PC-9 (cell line): Measurements from ENCODE around the gene CCDC170. TPM values are rescaled to one million over a fixed set of nuclear protein-coding genes. Genes with fewer than 3 reads are reported as not detected.

Experiments
- BruUV-seq: library from RNA; stranded (reverse); fragments of 400-500 nt; replicated peaks from 2 replicates; lab custom pipeline; 2021; lab: Mats Ljungman, UMichigan
- CTCF ChIA-PET: fragments of 300-600 bp; sonication (Branson Sonifier 250); formaldehyde crosslinking; loops from one replicate; lab custom pipeline; 2022; ENCODE audit warnings: antibody characterized with exemption; lab: Charles Lee
- POLR2A ChIA-PET: fragments of 300-600 bp; sonication (Branson Sonifier 250); formaldehyde crosslinking; loops from one replicate; lab custom pipeline; 2022; ENCODE audit warnings: antibody characterized with exemption; ENCODE audit not compliant: unreplicated experiment; lab: Charles Lee
- DNase-seq, 2 experiments: peaks; one replicate each; pipeline versions ENCODE4 v3.0.0 to v3.0.0-alpha.2; 2015 to 2022; ENCODE audit warnings: mixed read lengths in 1 of 2
- H2AFZ ChIP-seq: fragments of 200-600 bp; sonication (generic); 2 replicates; pipeline ENCODE4 v1.8.1; 2017; ENCODE audit warnings: antibody characterized with exemption
- H3F3A ChIP-seq: fragments of 200-600 bp; sonication (generic); 2 replicates; pipeline ENCODE4 v1.8.1; 2017; ENCODE audit warnings: antibody characterized with exemption, mild to moderate bottlenecking, low read depth; ENCODE audit not compliant: insufficient read depth
- H3K27ac ChIP-seq: fragments of 200-600 bp; sonication (generic); 2 replicates; pipeline ENCODE4 v1.6.1; 2016; ENCODE audit warnings: mixed run types
- H3K27me3 ChIP-seq: fragments of 200-600 bp; sonication (generic); 2 replicates; pipeline ENCODE4 v1.6.1; 2016; ENCODE audit warnings: low read depth, mixed run types; ENCODE audit not compliant: insufficient read depth
- H3K36me3 ChIP-seq: fragments of 200-600 bp; sonication (generic); 2 replicates; pipeline ENCODE4 v1.6.1; 2016; ENCODE audit warnings: low read depth, mixed run types
- H3K4me1 ChIP-seq: fragments of 200-600 bp; sonication (generic); replicated peaks from 2 replicates; pipeline ENCODE4 v1.6.1; 2016; ENCODE audit warnings: mixed run types; ENCODE audit not compliant: insufficient read depth
- H3K4me2 ChIP-seq: fragments of 200-600 bp; sonication (generic); 2 replicates; pipeline ENCODE4 v1.6.1; 2017; ENCODE audit warnings: mixed run types
- H3K4me3 ChIP-seq: fragments of 200-600 bp; sonication (generic); 2 replicates; pipeline ENCODE4 v1.6.1; 2016; ENCODE audit warnings: mixed run types
- H3K79me2 ChIP-seq: fragments of 200-600 bp; sonication (generic); 2 replicates; pipeline ENCODE4 v1.6.1; 2017; ENCODE audit warnings: low read depth, mixed run types
- H3K9me2 ChIP-seq: fragments of 200-600 bp; sonication (generic); 2 replicates; pipeline ENCODE4 v1.8.1; 2017; ENCODE audit warnings: mild to moderate bottlenecking; ENCODE audit not compliant: insufficient read depth
- H3K9me3 ChIP-seq: fragments of 200-600 bp; sonication (generic); 2 replicates; pipeline ENCODE4 v1.8.1; 2016; ENCODE audit warnings: low read depth; ENCODE audit not compliant: insufficient read depth
- H4K20me1 ChIP-seq: fragments of 200-600 bp; sonication (generic); 2 replicates; pipeline ENCODE4 v1.8.1; 2017; ENCODE audit not compliant: insufficient read depth
- CTCF ChIP-seq: fragments of 200-600 bp; sonication (generic); conservative IDR thresholded peaks from 2 replicates; pipeline ENCODE4 v1.6.1; 2017; ENCODE audit warnings: mixed run types, antibody characterized with exemption, mild to moderate bottlenecking, moderate library complexity
- EZH2 ChIP-seq: fragments of 200-600 bp; sonication (generic); IDR thresholded peaks from 2 replicates; pipeline ENCODE4 v1.8.0; 2017; ENCODE audit warnings: antibody characterized with exemption, low read depth
- intact Hi-C: fragments of 100-400 bp; cut with micrococcal nuclease; formaldehyde crosslinking; loops from one replicate; pipeline ENCODE4 v1.10.0; 2022; ENCODE audit not compliant: unreplicated experiment
- total RNA-seq: library from RNA; stranded (reverse); gene quantifications from 2 replicates; pipeline ENCODE4 v1.2.3, GENCODE V29; 2021

The CCDC170 gene
- total RNA-seq, 1 experiment from 2014 or later: 1.6 TPM

- Histone ChIP-seq H3K27me3 (no peaks in the 10 kb centered on the region), H3K27ac (no peak overlapping the region), H3K4me1 (0 out of 2 replicates have a peak, but pooled peaks cover 3% of the 10 kb centered on the region), H3K9me2 (no peaks in the 10 kb centered on the region), H2AFZ (no peak overlapping the region), H3K9me3 (peaks cover 8% of the 10 kb centered on the region; the same call in 1 of the 2 replicates), H3F3A (no peaks in the 10 kb centered on the region), H4K20me1 (no peaks in the 10 kb centered on the region), H3K36me3 (no peaks in the 10 kb centered on the region), H3K4me2 (no peak overlapping the region), H3K79me2 (no peaks in the 10 kb centered on the region), H3K4me3 (no peak overlapping the region)
- intact Hi-C loops: no loop called here
- BruUV-seq: no TSS peak
- ChIA-PET POLR2A (no interaction called here), CTCF (no interaction called here)
- DNase-seq: no peak
- no peak for TF ChIP-seq EZH2
- no peak for TF ChIP-seq CTCF
These were observed 165.4 kb downstream of the CCDC170 start for GRCh38 chr6:151659212-151659611.

GRCh38 chr6:151661509-151661908 lies 167.7 kb downstream of the CCDC170 start:
- TF ChIP-seq CTCF (no peak), EZH2 (no peak)
- H3K27ac ChIP-seq: no peak overlapping the region
- ChIA-PET CTCF (no interaction called here), POLR2A (no interaction called here)
- no peaks in the 10 kb centered on the region for H3K27me3 ChIP-seq
- no peak for DNase-seq
- no peaks in the 10 kb centered on the region for H3F3A ChIP-seq
- 0 out of 2 replicates have a peak, but pooled peaks cover 3% of the 10 kb centered on the region for H3K4me1 ChIP-seq
- H3K9me3 ChIP-seq: peaks cover 4% of the 10 kb centered on the region; the same call in 1 of the 2 replicates
- intact Hi-C loops: no loop called here
- no peak overlapping the region for H2AFZ ChIP-seq
- no peaks in the 10 kb centered on the region for H3K36me3 ChIP-seq
- no peaks in the 10 kb centered on the region for H3K79me2 ChIP-seq
- H3K9me2 ChIP-seq: no peaks in the 10 kb centered on the region
- H4K20me1 ChIP-seq: no peaks in the 10 kb centered on the region
- H3K4me2 ChIP-seq: no peak overlapping the region
- H3K4me3 ChIP-seq: no peak overlapping the region
- no TSS peak for BruUV-seq

GRCh38 chr6:151661928-151662327 lies 168.1 kb downstream of the CCDC170 start:
- H3K9me2 ChIP-seq: no peaks in the 10 kb centered on the region
- no peaks in the 10 kb centered on the region for H4K20me1 ChIP-seq
- TF ChIP-seq CTCF: no peak; the same call in 1 of the 2 replicates
- no peak for TF ChIP-seq EZH2
- ChIA-PET POLR2A (no interaction called here), CTCF (no interaction called here)
- H3K27me3 ChIP-seq: no peaks in the 10 kb centered on the region
- H3K79me2 ChIP-seq: no peaks in the 10 kb centered on the region
- H3K27ac ChIP-seq: no peak overlapping the region
- no peak overlapping the region for H2AFZ ChIP-seq
- H3F3A ChIP-seq: no peaks in the 10 kb centered on the region
- no peak overlapping the region for H3K4me2 ChIP-seq
- no peaks in the 10 kb centered on the region for H3K36me3 ChIP-seq
- no peak for DNase-seq
- BruUV-seq: no TSS peak
- intact Hi-C loops: no loop called here
- H3K4me3 ChIP-seq: no peak overlapping the region
- H3K9me3 ChIP-seq: peaks cover 4% of the 10 kb centered on the region; the same call in 1 of the 2 replicates
- H3K4me1 ChIP-seq: 0 out of 2 replicates have a peak, but pooled peaks cover 3% of the 10 kb centered on the region
